Karpas-422 (cell line): ENCODE results near the gene YLPM1. TPM values are rescaled to one million over a fixed set of nuclear protein-coding genes. Genes with fewer than 3 reads are reported as not detected.

Experiments used
- DNase-seq: peaks from one replicate; pipeline ENCODE4 v3.0.0-alpha.2; 2015
- H2AFZ ChIP-seq: fragments of 200-600 bp; sonication (generic); 2 replicates; pipeline ENCODE4 v1.6.1; 2014; ENCODE audit warnings: antibody characterized with exemption, low read length, mixed read lengths
- H3K27ac ChIP-seq: fragments of 200-600 bp; sonication (generic); 2 replicates; pipeline ENCODE4 v1.5.1; 2014; ENCODE audit warnings: mild to moderate bottlenecking, low read length, moderate library complexity
- H3K27me3 ChIP-seq: fragments of 200-600 bp; sonication (generic); 2 replicates; pipeline ENCODE4 v1.6.1; 2014; ENCODE audit warnings: low read length, mixed read lengths
- H3K36me3 ChIP-seq: fragments of 200-600 bp; sonication (generic); 2 replicates; pipeline ENCODE4 v1.6.1; 2014; ENCODE audit warnings: low read length, mixed read lengths; ENCODE audit not compliant: insufficient read depth
- H3K4me1 ChIP-seq: fragments of 200-600 bp; sonication (generic); 2 replicates; pipeline ENCODE4 v1.6.1; 2014; ENCODE audit warnings: mild to moderate bottlenecking, low read length, mixed read lengths
- H3K4me2 ChIP-seq: fragments of 200-600 bp; sonication (generic); 2 replicates; pipeline ENCODE4 v1.6.1; 2014; ENCODE audit warnings: low read length, low read depth, mild to moderate bottlenecking; ENCODE audit not compliant: poor library complexity, severe bottlenecking
- H3K4me3 ChIP-seq: fragments of 200-600 bp; sonication (generic); 2 replicates; pipeline ENCODE4 v1.5.1; 2014; ENCODE audit warnings: mild to moderate bottlenecking, antibody characterized with exemption, low read length, mixed read lengths
- H3K79me2 ChIP-seq: fragments of 200-600 bp; sonication (generic); 2 replicates; pipeline ENCODE4 v1.6.1; 2014; ENCODE audit warnings: mild to moderate bottlenecking, low read length, mixed read lengths
- H3K9ac ChIP-seq: fragments of 200-600 bp; sonication (generic); 2 replicates; pipeline ENCODE4 v1.6.0; 2014; ENCODE audit warnings: low read length
- H3K9me2 ChIP-seq: fragments of 200-600 bp; sonication (generic), shearing (Covaris generic); replicated peaks from 2 replicates; pipeline ENCODE4 v1.6.0; 2014; ENCODE audit warnings: mild to moderate bottlenecking, low read length, moderate library complexity; ENCODE audit not compliant: insufficient read depth
- H3K9me3 ChIP-seq: fragments of 300-700, 200-600 bp; sonication (generic); 2 replicates; pipeline ENCODE4 v1.6.1; 2014; ENCODE audit warnings: low read length, mixed read lengths
- H4K20me1 ChIP-seq: fragments of 200-600 bp; sonication (generic); 2 replicates; pipeline ENCODE4 v1.6.1; 2014; ENCODE audit warnings: mild to moderate bottlenecking, antibody characterized with exemption, low read length, low read depth; ENCODE audit not compliant: insufficient read depth
- total RNA-seq: library from RNA; depleted of rRNA; stranded (reverse); fragments of >200 nt; shearing (Covaris generic); gene quantifications from 2 replicates; pipeline ENCODE4 v1.2.3, GENCODE V29; 2014; ENCODE audit warnings: low replicate concordance; rRNA removed

YLPM1 gene
- total RNA-seq, 1 experiment from 2014 or later: 159 TPM

- Histone ChIP-seq H3K9me3 (no peaks in the 10 kb centered on the region), H3K9ac (peak overlapping the region; percentile 50), H3K27me3 (no peaks in the 10 kb centered on the region), H4K20me1 (peaks cover 21% of the 10 kb centered on the region), H3K27ac (peak overlapping the region; percentile 75), H3K36me3 (peaks cover 12% of the 10 kb centered on the region; the same call in 1 of the 2 replicates), H3K79me2 (peaks cover 29% of the 10 kb centered on the region), H3K4me3 (peak overlapping the region; percentile 29; the same call in 1 of the 2 replicates), H3K4me2 (peak overlapping the region; percentile 44), H3K4me1 (peaks cover 78% of the 10 kb centered on the region), H2AFZ (peak overlapping the region; percentile 66), H3K9me2 (no peaks in the 10 kb centered on the region)
- peak; percentile 69 for DNase-seq
These were observed 116.5 kb downstream of the YLPM1 start for GRCh38 chr14:74879427-74880182.

GRCh38 chr14:74881431-74882102 lies 118.5 kb downstream of the YLPM1 start, which contains the start of gene DLST:
Gene DLST, plus strand, starts transcription at chr14:74881916. Its CDS starts 38 bp downstream, at chr14:74881954.
- Histone ChIP-seq H3K4me1 (peaks cover 81% of the 10 kb centered on the region), H3K27me3 (no peaks in the 10 kb centered on the region), H3K9me3 (no peaks in the 10 kb centered on the region), H3K4me2 (peak within 1 kb of the TSS; percentile 99), H4K20me1 (peaks cover 38% of the 10 kb centered on the region), H3K9me2 (no peaks in the 10 kb centered on the region), H3K4me3 (peak within 1 kb of the TSS; percentile 94), H3K36me3 (peaks cover 24% of the 10 kb centered on the region; the same call in 1 of the 2 replicates), H3K27ac (peak within 1 kb of the TSS; percentile 75), H2AFZ (peak within 1 kb of the TSS; percentile 70), H3K79me2 (peaks cover 49% of the 10 kb centered on the region), H3K9ac (peak within 1 kb of the TSS; percentile 87)
- peak; percentile 98 for DNase-seq

GRCh38 chr14:74882103-74882920 lies 119.2 kb downstream of the YLPM1 start:
- H3K36me3 ChIP-seq: peaks cover 24% of the 10 kb centered on the region; the same call in 1 of the 2 replicates
- peak overlapping the region; percentile 75 for H3K27ac ChIP-seq
- H3K9ac ChIP-seq: peak overlapping the region; percentile 87
- H2AFZ ChIP-seq: no peak overlapping the region
- H3K4me2 ChIP-seq: peak overlapping the region; percentile 99
- peaks cover 38% of the 10 kb centered on the region for H4K20me1 ChIP-seq
- DNase-seq: peak; percentile 84
- no peaks in the 10 kb centered on the region for H3K9me3 ChIP-seq
- H3K4me1 ChIP-seq: peaks cover 76% of the 10 kb centered on the region
- H3K9me2 ChIP-seq: no peaks in the 10 kb centered on the region
- H3K27me3 ChIP-seq: no peaks in the 10 kb centered on the region
- H3K4me3 ChIP-seq: peak overlapping the region; percentile 94
- H3K79me2 ChIP-seq: peaks cover 56% of the 10 kb centered on the region

Other genes starting within 250 kb of the YLPM1 start
- gene LTBP2, start 151.1 kb upstream of the YLPM1 start, total RNA-seq: 0.04 TPM in 1 of 2 replicates, not detected in the other
- gene AREL1, start 50.2 kb upstream of the YLPM1 start, total RNA-seq: 34.8 and 70.9 TPM in 2 replicates
- gene FCF1, start 50.2 kb upstream of the YLPM1 start, total RNA-seq: 46.6 and 51.6 TPM in 2 replicates
- gene PROX2, start 112.8 kb downstream of the YLPM1 start, total RNA-seq: 2.3 and 2.6 TPM in 2 replicates
- 101 and 105 TPM in 2 replicates for gene DLST, start 118.6 kb downstream of the YLPM1 start, total RNA-seq
- 34.3 and 60.2 TPM in 2 replicates for gene RPS6KL1, start 159.9 kb downstream of the YLPM1 start, total RNA-seq
- gene PGF, start 192.3 kb downstream of the YLPM1 start, total RNA-seq: 3.5 and 8.3 TPM in 2 replicates
- 86.5 and 106 TPM in 2 replicates for gene EIF2B2, start 239.6 kb downstream of the YLPM1 start, total RNA-seq